Testis (tissue), 2 donors: Measurements from ENCODE around the gene OXCT2.
"Not testable (repeated sequence)": the region's sequence is repeated elsewhere in the genome, so short reads cannot be mapped to it uniquely, and the experiment has no call there.

Experiments
- POLR2A ChIP-seq: fragments of 450-650 bp; IDR thresholded peaks from one replicate; pipeline ENCODE4 v1.6.1; 2017; ENCODE audit warnings: antibody characterized with exemption, mild to moderate bottlenecking, moderate library complexity
- TF ChIP-seq, protein P1 (sequence below), 3 experiments: fragments of 450-650 bp in 2 of 3; fragments of 200-600 bp in 1 of 3; sonication (generic) in 1 of 3; IDR thresholded peaks; one replicate each; pipeline ENCODE4 v1.5.1; 2016 to 2019; ENCODE audit warnings: antibody characterized with exemption in 3 of 3, mild to moderate bottlenecking in 2 of 3, moderate library complexity in 1 of 3

DNA sequence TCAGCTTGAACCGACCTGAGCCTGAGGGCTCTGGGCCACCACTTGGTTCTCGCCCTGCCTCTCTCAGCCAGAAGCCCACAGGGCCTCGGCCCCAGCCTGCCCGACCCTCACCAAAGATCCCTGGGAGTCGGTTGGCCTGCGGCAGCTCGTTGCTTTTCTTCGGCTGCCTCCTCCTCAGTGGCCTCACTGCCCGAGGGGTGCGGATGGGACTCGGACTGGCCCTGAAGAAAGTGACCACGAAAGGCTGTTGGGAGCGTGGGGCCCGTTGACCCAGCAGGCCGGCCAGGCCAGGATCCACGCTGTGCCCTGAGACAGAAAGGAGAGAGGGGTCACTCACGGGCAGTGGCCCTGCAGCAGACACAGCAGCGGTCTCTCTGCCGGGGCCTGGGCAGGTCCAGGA lies 6.6 kb downstream of the OXCT2 start:
- TF ChIP-seq, protein P1, sequence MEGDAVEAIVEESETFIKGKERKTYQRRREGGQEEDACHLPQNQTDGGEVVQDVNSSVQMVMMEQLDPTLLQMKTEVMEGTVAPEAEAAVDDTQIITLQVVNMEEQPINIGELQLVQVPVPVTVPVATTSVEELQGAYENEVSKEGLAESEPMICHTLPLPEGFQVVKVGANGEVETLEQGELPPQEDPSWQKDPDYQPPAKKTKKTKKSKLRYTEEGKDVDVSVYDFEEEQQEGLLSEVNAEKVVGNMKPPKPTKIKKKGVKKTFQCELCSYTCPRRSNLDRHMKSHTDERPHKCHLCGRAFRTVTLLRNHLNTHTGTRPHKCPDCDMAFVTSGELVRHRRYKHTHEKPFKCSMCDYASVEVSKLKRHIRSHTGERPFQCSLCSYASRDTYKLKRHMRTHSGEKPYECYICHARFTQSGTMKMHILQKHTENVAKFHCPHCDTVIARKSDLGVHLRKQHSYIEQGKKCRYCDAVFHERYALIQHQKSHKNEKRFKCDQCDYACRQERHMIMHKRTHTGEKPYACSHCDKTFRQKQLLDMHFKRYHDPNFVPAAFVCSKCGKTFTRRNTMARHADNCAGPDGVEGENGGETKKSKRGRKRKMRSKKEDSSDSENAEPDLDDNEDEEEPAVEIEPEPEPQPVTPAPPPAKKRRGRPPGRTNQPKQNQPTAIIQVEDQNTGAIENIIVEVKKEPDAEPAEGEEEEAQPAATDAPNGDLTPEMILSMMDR (IDR thresholded peaks at IDR 0.05), result not testable (repeated sequence)
- TF ChIP-seq POLR2A, result not testable (repeated sequence)
